Tibial nerve (tissue), 4 donors: ENCODE data around the gene HS6ST1. TPM values are rescaled to one million over a fixed set of nuclear protein-coding genes. Genes with fewer than 3 reads are reported as not detected.

Experiments
- DNase-seq, 2 donors: peaks; one replicate each; pipeline ENCODE4 v3.0.0-alpha.2; 2019; ENCODE audit warnings: low spot score in 2 of 2
- H3K27ac ChIP-seq, 4 donors: fragments of 200-600 bp; sonication (generic) in 3 of 4; one replicate each; pipeline ENCODE4 v1.5.1; 2017 to 2019; ENCODE audit warnings: mild to moderate bottlenecking in 1 of 4
- H3K27me3 ChIP-seq, 2 donors: fragments of 200-600 bp; sonication (generic) in 1 of 2; one replicate each; pipeline versions ENCODE4 v1.5.1 to v1.6.0; 2017 to 2019
- H3K36me3 ChIP-seq, 3 donors: fragments of 200-600 bp; sonication (generic); one replicate each; pipeline ENCODE4 v1.5.1; 2018 to 2019
- H3K4me1 ChIP-seq, 4 donors: fragments of 200-600 bp; sonication (generic) in 3 of 4; one replicate each; pipeline ENCODE4 v1.5.1; 2017 to 2019
- H3K4me3 ChIP-seq, 4 donors: fragments of 200-600 bp; sonication (generic) in 3 of 4; one replicate each; pipeline ENCODE4 v1.5.1; 2017 to 2019; ENCODE audit warnings: mild to moderate bottlenecking in 1 of 4, moderate library complexity in 1 of 4
- H3K9me3 ChIP-seq, 4 donors: fragments of 200-600 bp; sonication (generic) in 3 of 4; one replicate each; pipeline ENCODE4 v1.5.1; 2017 to 2019
- EP300 ChIP-seq, 2 donors: sonication (generic); formaldehyde crosslinking; IDR thresholded peaks; one replicate each; pipeline ENCODE4 v1.6.1; 2017; ENCODE audit warnings: antibody characterized with exemption in 2 of 2, mild to moderate bottlenecking in 1 of 2
- POLR2A ChIP-seq, 2 donors: fragments of 450-650 bp; IDR thresholded peaks; one replicate each; pipeline ENCODE4 v1.6.1; 2017; ENCODE audit warnings: antibody characterized with exemption in 2 of 2, mild to moderate bottlenecking in 2 of 2, moderate library complexity in 2 of 2
- WGBS, 2 donors: methylation state at CpG; one replicate each; pipeline ENCODE4 v1.1.5; 2018; 5-methylcytosine and 5-hydroxymethylcytosine counted together
- total RNA-seq, 4 donors: library from RNA; depleted of rRNA; stranded (reverse); fragments of >200 nt; gene quantifications; one replicate each; pipeline ENCODE4 v1.1.0, GENCODE V29; 2016
- TF ChIP-seq, protein P1 (sequence below), 5 experiments: fragments of 200-600 bp in 3 of 5; fragments of 450-650 bp in 2 of 5; sonication (generic) in 3 of 5; IDR thresholded peaks; one replicate each; pipeline ENCODE4 v1.5.1; 2016 to 2019; ENCODE audit warnings: antibody characterized with exemption in 5 of 5, mild to moderate bottlenecking in 3 of 5, moderate library complexity in 2 of 5

HS6ST1 gene
- total RNA-seq, 4 donors from 2014 or later, result 21.6 to 51.6 (median 39.3) TPM

DNA sequence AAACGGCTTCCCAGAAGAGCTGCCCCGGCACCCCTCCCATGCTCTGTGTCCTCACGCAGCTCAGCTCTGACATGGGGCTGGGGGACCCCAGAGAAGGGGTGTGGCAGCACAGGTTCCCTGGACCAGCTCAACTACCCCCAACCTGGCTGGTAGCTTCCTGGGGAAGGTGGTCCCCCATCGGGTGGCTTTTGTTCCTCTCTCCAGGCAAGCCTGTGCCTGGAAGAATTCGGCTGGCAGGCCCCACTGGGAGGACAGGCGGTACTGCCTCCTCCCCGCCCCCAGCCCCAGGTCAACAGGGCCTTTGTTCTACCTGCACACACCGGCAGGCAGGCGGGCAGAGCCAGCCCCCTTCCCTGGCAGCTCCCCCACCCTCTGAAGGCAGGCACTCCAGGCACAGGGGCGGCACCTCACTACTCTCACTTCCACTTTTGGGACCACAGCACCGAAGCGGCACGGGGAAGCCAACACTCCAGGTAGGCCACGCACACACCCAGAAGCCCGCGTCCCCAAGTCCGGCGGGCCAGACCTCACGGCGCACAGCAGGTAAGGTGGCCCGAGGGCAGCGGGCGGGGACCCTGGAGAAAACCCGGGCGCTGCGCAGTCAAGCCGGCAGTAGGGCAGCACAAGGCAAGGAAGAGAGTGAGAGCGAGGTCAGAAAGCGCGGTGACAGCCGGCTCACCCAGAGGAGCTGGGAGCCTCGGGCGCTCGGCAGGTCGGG is 1.3 kb downstream of the HS6ST1 start:
- peak in 1 of 2 donors; percentile 8 for TF ChIP-seq POLR2A (IDR thresholded peaks at IDR 0.05)
- TF ChIP-seq, protein P1, sequence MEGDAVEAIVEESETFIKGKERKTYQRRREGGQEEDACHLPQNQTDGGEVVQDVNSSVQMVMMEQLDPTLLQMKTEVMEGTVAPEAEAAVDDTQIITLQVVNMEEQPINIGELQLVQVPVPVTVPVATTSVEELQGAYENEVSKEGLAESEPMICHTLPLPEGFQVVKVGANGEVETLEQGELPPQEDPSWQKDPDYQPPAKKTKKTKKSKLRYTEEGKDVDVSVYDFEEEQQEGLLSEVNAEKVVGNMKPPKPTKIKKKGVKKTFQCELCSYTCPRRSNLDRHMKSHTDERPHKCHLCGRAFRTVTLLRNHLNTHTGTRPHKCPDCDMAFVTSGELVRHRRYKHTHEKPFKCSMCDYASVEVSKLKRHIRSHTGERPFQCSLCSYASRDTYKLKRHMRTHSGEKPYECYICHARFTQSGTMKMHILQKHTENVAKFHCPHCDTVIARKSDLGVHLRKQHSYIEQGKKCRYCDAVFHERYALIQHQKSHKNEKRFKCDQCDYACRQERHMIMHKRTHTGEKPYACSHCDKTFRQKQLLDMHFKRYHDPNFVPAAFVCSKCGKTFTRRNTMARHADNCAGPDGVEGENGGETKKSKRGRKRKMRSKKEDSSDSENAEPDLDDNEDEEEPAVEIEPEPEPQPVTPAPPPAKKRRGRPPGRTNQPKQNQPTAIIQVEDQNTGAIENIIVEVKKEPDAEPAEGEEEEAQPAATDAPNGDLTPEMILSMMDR (IDR thresholded peaks at IDR 0.05), result no peak
- Histone ChIP-seq H3K27me3 (no peaks in the 10 kb centered on the region), H3K9me3 (no peaks in the 10 kb centered on the region), H3K36me3 (peaks cover 0 to 17% (median 0%) of the 10 kb centered on the region in 3 donors), H3K4me1 (peaks cover 0 to 84% (median 43%) of the 10 kb centered on the region in 4 donors), H3K4me3 (peak overlapping the region; percentile 64 to 92 (median 76)), H3K27ac (peak overlapping the region in 2 of 4 donors; percentile 35 to 66)
- peak in 1 of 2 donors; percentile 15 for DNase-seq
- WGBS, 2 donors, result 4 to 8% methylated on average over 25 to 30 of the region's 35 CpGs

DNA sequence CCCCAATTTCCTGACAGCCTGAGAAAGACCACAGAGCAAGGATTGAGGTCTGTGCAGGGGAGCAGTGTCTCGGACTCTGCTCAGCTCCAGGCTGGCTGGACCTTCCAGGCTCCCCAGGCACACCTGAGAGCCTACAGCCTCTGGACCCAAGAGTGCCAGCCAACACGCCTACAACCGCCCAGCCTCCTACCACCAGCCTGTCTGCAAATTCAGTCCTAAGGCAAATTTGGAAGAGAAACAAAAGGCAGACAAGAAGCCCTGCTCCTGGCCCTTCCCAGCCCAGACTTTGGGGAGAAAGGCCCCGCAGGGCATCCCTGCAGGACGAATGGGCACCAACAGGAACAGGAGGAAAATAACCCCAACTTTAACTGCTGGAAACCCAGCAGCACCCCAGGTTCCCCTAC is 1.9 kb downstream of the HS6ST1 start:
- 41 to 46% methylated on average over 5 of the region's 5 CpGs for WGBS, 2 donors
- no peak for DNase-seq
- Histone ChIP-seq H3K9me3 (no peaks in the 10 kb centered on the region), H3K36me3 (peaks cover 0 to 18% (median 0%) of the 10 kb centered on the region in 3 donors), H3K27me3 (no peaks in the 10 kb centered on the region), H3K27ac (peak overlapping the region in 2 of 4 donors; percentile 28 to 66), H3K4me1 (peaks cover 0 to 88% (median 44%) of the 10 kb centered on the region in 4 donors), H3K4me3 (peak overlapping the region; percentile 64 to 92 (median 76))
- TF ChIP-seq, protein P1 (IDR thresholded peaks at IDR 0.05), result no peak
- TF ChIP-seq EP300 (IDR thresholded peaks at IDR 0.05), result no peak
- no peak for TF ChIP-seq POLR2A (IDR thresholded peaks at IDR 0.05)

DNA sequence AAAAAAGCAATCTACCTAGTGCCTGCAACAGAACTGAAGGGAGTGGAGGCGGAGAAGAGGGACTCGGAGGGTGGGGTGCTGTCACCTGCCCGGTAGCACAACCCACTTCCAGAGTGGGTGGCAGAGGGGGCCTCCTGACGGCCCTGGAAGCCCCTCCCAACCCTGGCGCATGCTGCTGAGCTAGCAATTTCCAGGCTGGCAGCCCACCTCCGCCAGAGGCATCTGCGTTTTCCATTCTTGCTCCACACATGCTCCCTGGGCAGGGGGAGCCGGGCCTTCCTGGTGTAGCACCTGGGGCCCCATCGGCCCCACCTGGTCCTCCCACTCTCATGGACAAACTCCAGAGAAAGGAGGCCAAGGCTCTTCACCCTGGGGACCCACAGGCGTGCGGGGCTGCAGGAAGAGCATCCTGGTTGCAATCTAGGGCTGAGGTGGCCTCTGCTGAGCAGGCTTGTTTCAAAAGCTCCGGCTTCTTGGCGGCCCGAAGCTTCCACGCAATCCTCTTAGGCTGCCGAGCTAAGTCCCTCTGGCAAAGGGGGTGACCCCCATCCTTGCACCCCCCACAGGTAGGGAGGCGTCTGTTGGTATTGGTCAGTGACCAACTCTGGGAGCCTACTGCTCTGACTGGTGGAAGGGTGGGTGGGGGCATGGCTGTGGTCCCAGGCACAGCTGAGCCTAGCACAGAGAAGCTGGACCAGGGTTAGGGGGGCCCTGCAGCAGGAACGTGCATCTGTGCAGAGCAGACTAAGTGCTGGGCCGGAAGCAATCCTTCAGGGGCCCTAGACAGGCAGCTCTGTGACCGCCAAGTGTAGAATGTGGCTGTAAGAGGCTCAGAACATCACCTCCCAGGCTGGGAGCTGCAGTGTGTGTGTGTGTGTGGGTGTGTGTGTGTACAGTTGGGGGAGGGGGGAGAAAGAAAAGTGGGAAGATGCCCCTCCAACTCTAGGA is 2.6 kb downstream of the HS6ST1 start:
- no peak overlapping the region for H3K27ac ChIP-seq
- H3K9me3 ChIP-seq, result no peaks in the 10 kb centered on the region
- H3K36me3 ChIP-seq, result peaks cover 0 to 22% (median 0%) of the 10 kb centered on the region in 3 donors
- DNase-seq, result no peak
- no peaks in the 10 kb centered on the region for H3K27me3 ChIP-seq
- H3K4me3 ChIP-seq, result peak overlapping the region; percentile 22 to 78 (median 68)
- no peak for TF ChIP-seq POLR2A (IDR thresholded peaks at IDR 0.05)
- TF ChIP-seq EP300 (IDR thresholded peaks at IDR 0.05), result no peak
- TF ChIP-seq, protein P1 (IDR thresholded peaks at IDR 0.05), result no peak
- H3K4me1 ChIP-seq, result peaks cover 0 to 88% (median 42%) of the 10 kb centered on the region in 4 donors
- WGBS, 2 donors, result 62 to 65% methylated on average over 17 to 20 of the region's 20 CpGs

DNA sequence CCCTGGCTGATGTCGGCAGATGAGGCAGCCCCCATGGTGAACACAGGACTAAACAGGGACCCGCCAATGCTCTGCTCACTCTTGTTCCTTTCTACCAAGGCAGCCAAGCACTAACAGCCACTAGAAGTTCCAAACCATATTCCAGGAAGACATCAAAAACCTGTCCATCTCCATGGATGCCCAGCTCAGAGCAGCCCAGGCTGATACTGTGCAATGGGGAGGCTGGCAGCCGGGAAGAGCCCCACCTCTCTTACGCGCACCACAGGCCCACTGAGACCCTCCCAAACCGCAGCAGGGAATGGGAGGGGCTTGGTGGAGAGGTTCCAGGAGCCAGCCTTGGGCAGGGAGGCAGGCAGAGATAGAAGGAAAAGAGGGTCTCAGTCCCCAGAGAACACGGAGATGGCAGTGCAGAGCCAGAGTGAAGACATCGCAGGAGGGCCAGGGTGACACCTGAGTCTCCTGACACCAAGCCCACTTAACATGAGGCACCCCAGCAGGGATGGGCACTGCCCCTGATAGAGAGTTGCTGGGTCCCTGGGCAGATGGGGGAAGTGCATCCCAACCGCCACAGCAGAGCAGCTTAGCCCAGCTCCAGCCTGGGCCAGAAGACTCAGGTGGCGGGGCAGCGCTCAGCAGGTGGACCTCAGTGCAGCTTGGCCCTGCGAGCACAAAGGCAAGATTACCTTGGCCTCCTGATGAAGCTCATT is 3.4 kb downstream of the HS6ST1 start:
- DNase-seq, result peak in 1 of 2 donors; percentile 11
- H3K27ac ChIP-seq, result no peak overlapping the region
- WGBS, 2 donors, result 72 to 73% methylated on average over 10 to 12 of the region's 12 CpGs

More for the DNA sequence above, 3.4 kb downstream of the HS6ST1 start:
- Histone ChIP-seq H3K4me3 (peak overlapping the region in 1 of 4 donors; percentile 78), H3K9me3 (no peaks in the 10 kb centered on the region), H3K4me1 (peaks cover 0 to 88% (median 43%) of the 10 kb centered on the region in 4 donors), H3K27me3 (no peaks in the 10 kb centered on the region), H3K36me3 (peaks cover 0 to 22% (median 0%) of the 10 kb centered on the region in 3 donors)
- TF ChIP-seq EP300 (IDR thresholded peaks at IDR 0.05), result no peak
- TF ChIP-seq, protein P1 (IDR thresholded peaks at IDR 0.05), result no peak
- TF ChIP-seq POLR2A (IDR thresholded peaks at IDR 0.05), result no peak
